Measurements from ENCODE around the gene MAP1LC3B2. TPM values are rescaled to one million over a fixed set of nuclear protein-coding genes. Genes with fewer than 3 reads are reported as not detected.

MAP1LC3B2 gene
- total and polyA plus RNA-seq, 2 of the 8 experiments (the other 6 are each of a cell fraction or from before 2014, with no cell fraction given) = 0.39 to 1.5 TPM

- WGBS, 2 experiments (ENCODE audit: extremely low coverage in 1 of 2, insufficient coverage in 1 of 2, insufficient read length in 1 of 2, insufficient replicate concordance in 2 of 2, low coverage in 1 of 2, low lambda C conversion rate in 2 of 2, missing lambda C conversion rate in 1 of 2) = 95% methylated on average over 9 of the region's 9 CpGs; no CpG with 5 or more reads in 1 of the 2 experiments
- no peak overlapping the region for H2BK20ac ChIP-seq (ENCODE audit: low read length)
- H3K4me1 ChIP-seq (replicated peaks in 1 of 4; ENCODE audit: control insufficient read depth in 3 of 4, insufficient read depth in 4 of 4, low read length in 3 of 4) = no peaks in the 10 kb centered on the region
- no peaks in the 10 kb centered on the region for H4K20me1 ChIP-seq (replicated peaks in 1 of 2; ENCODE audit: control insufficient read depth in 1 of 2, insufficient read depth in 2 of 2, low read length in 2 of 2)
- H3K4me2 ChIP-seq (ENCODE audit: insufficient read depth in 1 of 2, low read depth in 2 of 2, low read length in 2 of 2) = no peak overlapping the region
- H3K4me3 ChIP-seq (ENCODE audit: extremely low read depth in 1 of 4, insufficient read depth in 2 of 4, low read depth in 3 of 4, low read length in 4 of 4) = no peak overlapping the region
- no peak overlapping the region for H2BK120ac ChIP-seq (replicated peaks; ENCODE audit: low read depth, low read length)
- H3K23ac ChIP-seq (ENCODE audit: insufficient read length) = no peak overlapping the region
- H2BK15ac ChIP-seq (ENCODE audit: low read length) = no peak overlapping the region
- no peak overlapping the region for H3K27ac ChIP-seq (ENCODE audit: low read depth, low read length)
- no peaks in the 10 kb centered on the region for H3K27me3 ChIP-seq (replicated peaks in 1 of 4; ENCODE audit: control insufficient read depth in 3 of 4, extremely low read depth in 1 of 4, insufficient read depth in 3 of 4, low read length in 3 of 4)
- H2BK12ac ChIP-seq (ENCODE audit: low read depth, low read length) = no peak overlapping the region
- no peak overlapping the region for H3K4ac ChIP-seq (replicated peaks; ENCODE audit: insufficient read length, low read depth, low read length)
- H3K23me2 ChIP-seq (ENCODE audit: low read depth, low read length) = no peaks in the 10 kb centered on the region; the same call in 1 of the 2 replicates
- H3K14ac ChIP-seq (ENCODE audit: insufficient read length) = no peak overlapping the region
- no peak for FAIRE-seq
- H3K79me2 ChIP-seq (ENCODE audit: control insufficient read depth in 1 of 2, insufficient read depth in 2 of 2, low read length in 2 of 2) = no peaks in the 10 kb centered on the region
- H3K9ac ChIP-seq (replicated peaks in 1 of 4; ENCODE audit: extremely low read depth in 1 of 4, low read depth in 3 of 4, low read length in 3 of 4) = no peak overlapping the region
- no peak overlapping the region for H2BK5ac ChIP-seq (ENCODE audit: low read depth, low read length)
- no peak overlapping the region for H3K56ac ChIP-seq (replicated peaks; ENCODE audit: insufficient read length, low read depth, low read length)
- TF ChIP-seq RBBP5 (IDR thresholded peaks at IDR 0.05; ENCODE audit: borderline replicate concordance, low read depth, low read length) = no peak
- TF ChIP-seq GTF2F1 (IDR thresholded peaks at IDR 0.05; ENCODE audit: borderline replicate concordance, low read depth, low read length) = no peak
- no peak for TF ChIP-seq CHD2 (IDR thresholded peaks at IDR 0.05; ENCODE audit: low read length)
- no peak for TF ChIP-seq ZNF274 (IDR thresholded peaks at IDR 0.05; ENCODE audit: borderline replicate concordance, extremely low read depth, low read length)
- TF ChIP-seq POLR2AphosphoS5 (IDR thresholded peaks at IDR 0.05; ENCODE audit: low read depth, low read length) = no peak
- no peak for TF ChIP-seq POU5F1 (IDR thresholded peaks at IDR 0.05; ENCODE audit: low read depth, low read length)
- TF ChIP-seq EP300 (IDR thresholded peaks at IDR 0.05; ENCODE audit: borderline replicate concordance in 1 of 2, low read depth in 2 of 2, low read length in 2 of 2) = no peak
- TF ChIP-seq CHD1 (IDR thresholded peaks at IDR 0.05; ENCODE audit: low read depth, low read length) = no peak
- no peak for TF ChIP-seq RFX5 (IDR thresholded peaks at IDR 0.05; ENCODE audit: borderline replicate concordance, low read depth, low read length)
- no peak for TF ChIP-seq JUND (IDR thresholded peaks at IDR 0.05; ENCODE audit: low read length)
- no peak for TF ChIP-seq SUZ12 (IDR thresholded peaks at IDR 0.05; ENCODE audit: low read length)
- H4K91ac ChIP-seq (replicated peaks; ENCODE audit: insufficient read length, low read length) = no peak overlapping the region
- no peak overlapping the region for H3K18ac ChIP-seq (ENCODE audit: extremely low read depth, low read length)
- no peak overlapping the region for H2AK5ac ChIP-seq (ENCODE audit: low read depth, low read length)
- no peak overlapping the region for H2AFZ ChIP-seq (ENCODE audit: low read length)
- H3K79me1 ChIP-seq (ENCODE audit: low read depth, low read length) = no peaks in the 10 kb centered on the region
- CTCF ChIA-PET (ENCODE audit: partially characterized antibody) = interaction anchor here (1.3 to 2.0 kb wide), 2 partner anchors 10 to 66 kb away, joined by 3 to 8 read pairs; no protein-coding TSS in a partner anchor
- H3K36me3 ChIP-seq (ENCODE audit: control insufficient read depth in 2 of 4, insufficient read depth in 4 of 4, low read length in 3 of 4) = no peaks in the 10 kb centered on the region
- POLR2A ChIA-PET (ENCODE audit: partially characterized antibody) = no interaction called here
- H4K8ac ChIP-seq (ENCODE audit: extremely low read depth, insufficient read depth, low read length) = no peak overlapping the region
- no peak for DNase-seq (ENCODE audit: low read depth in 1 of 2, low spot score in 2 of 2)
- H3K9me3 ChIP-seq (ENCODE audit: insufficient read depth in 2 of 2, low read depth in 1 of 2, low read length in 1 of 2) = peaks cover 6 to 7% of the 10 kb centered on the region in 2 experiments; a peak in 3 of 4 replicates
- no peak overlapping the region for H4K5ac ChIP-seq (ENCODE audit: insufficient read length, low read depth, low read length)
Observed at GRCh38 chr12:116589581-116589980, 30.4 kb downstream of the MAP1LC3B2 start.

Measured in H1 (cell line).